MCF 10A (cell line): Measurements from ENCODE around the gene HPCAL4. TPM values are rescaled to one million over a fixed set of nuclear protein-coding genes. Genes with fewer than 3 reads are reported as not detected.

Source experiments
- BruUV-seq: library from RNA; stranded (reverse); fragments of 400-500 nt; replicated peaks from 2 replicates; lab custom pipeline; 2021; lab: Mats Ljungman, UMichigan
- CTCF ChIA-PET: fragments of 300-600 bp; sonication (Branson Sonifier 250); formaldehyde crosslinking; extraction: SDS; loops from one replicate; lab custom pipeline; 2021; ENCODE audit warnings: antibody characterized with exemption, inconsistent platforms; lab: Yijun Ruan, JAX
- POLR2A ChIA-PET: fragments of 300-600, 350-650 bp; sonication (Branson Sonifier 250); formaldehyde crosslinking; extraction: SDS; loops from one replicate; lab custom pipeline; 2020; ENCODE audit warnings: antibody characterized with exemption, inconsistent platforms; lab: Yijun Ruan, JAX
- DNase-seq: peaks from one replicate; pipeline ENCODE4 v3.0.0-alpha.2; 2018; ENCODE audit not compliant: unreplicated experiment
- H3K27ac Mint-ChIP-seq: one replicate; pipeline ENCODE4 v1.8.0; 2022; ENCODE audit warnings: mild to moderate bottlenecking, low read depth, mixed read lengths; ENCODE audit not compliant: unreplicated experiment
- H3K27me3 Mint-ChIP-seq: one replicate; pipeline ENCODE4 v1.8.0; 2022; ENCODE audit warnings: mixed read lengths; ENCODE audit not compliant: insufficient read depth, unreplicated experiment
- H3K36me3 Mint-ChIP-seq: one replicate; pipeline ENCODE4 v1.8.0; 2022; ENCODE audit warnings: mild to moderate bottlenecking, moderate library complexity, mixed read lengths; ENCODE audit not compliant: insufficient read depth, unreplicated experiment
- H3K4me1 Mint-ChIP-seq: one replicate; pipeline ENCODE4 v1.8.0; 2022; ENCODE audit warnings: mixed read lengths; ENCODE audit not compliant: insufficient read depth, unreplicated experiment
- H3K4me3 Mint-ChIP-seq: one replicate; pipeline ENCODE4 v1.8.0; 2022; ENCODE audit warnings: mild to moderate bottlenecking, moderate library complexity, mixed read lengths; ENCODE audit not compliant: unreplicated experiment
- H3K9me3 Mint-ChIP-seq: one replicate; pipeline ENCODE4 v1.8.0; 2022; ENCODE audit warnings: mixed read lengths; ENCODE audit not compliant: unreplicated experiment
- intact Hi-C: fragments of 100-400 bp; cut with micrococcal nuclease; formaldehyde crosslinking; loops from 2 replicates; pipeline ENCODE4 v1.14.1; 2022
- total RNA-seq: library from RNA; stranded (reverse); gene quantifications from 2 replicates; pipeline ENCODE4 v1.2.3, GENCODE V29; 2022
- TF ChIP-seq, protein P1 (sequence below): fragments of 200-600 bp; IDR thresholded peaks from one replicate; pipeline ENCODE4 v1.8.0; 2022; ENCODE audit warnings: antibody characterized with exemption, mild to moderate bottlenecking; ENCODE audit not compliant: unreplicated experiment

The HPCAL4 gene
- total RNA-seq, 1 experiment from 2014 or later = not detected

DNA sequence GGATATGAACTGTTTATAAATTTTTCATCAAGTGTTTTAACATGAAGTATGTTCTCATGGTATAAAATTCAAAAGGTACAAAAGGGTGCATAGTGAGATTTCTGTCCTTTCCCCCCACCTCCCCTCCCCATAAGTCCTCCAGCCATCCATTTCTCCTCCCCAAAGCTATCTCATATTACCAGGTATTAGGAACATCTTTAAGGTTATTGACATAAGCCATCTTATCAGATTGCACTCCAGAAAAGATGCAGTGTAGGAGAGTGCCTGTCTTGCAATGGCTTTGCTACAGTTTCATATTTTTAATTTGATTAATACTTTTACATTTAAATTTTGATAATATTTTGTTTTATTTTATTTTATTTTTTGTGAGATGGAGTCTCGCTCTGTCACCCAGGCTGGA is 13.5 kb upstream of the HPCAL4 start:
- H3K27me3 Mint-ChIP-seq = peaks cover 1% of the 10 kb centered on the region
- TF ChIP-seq, protein P1, sequence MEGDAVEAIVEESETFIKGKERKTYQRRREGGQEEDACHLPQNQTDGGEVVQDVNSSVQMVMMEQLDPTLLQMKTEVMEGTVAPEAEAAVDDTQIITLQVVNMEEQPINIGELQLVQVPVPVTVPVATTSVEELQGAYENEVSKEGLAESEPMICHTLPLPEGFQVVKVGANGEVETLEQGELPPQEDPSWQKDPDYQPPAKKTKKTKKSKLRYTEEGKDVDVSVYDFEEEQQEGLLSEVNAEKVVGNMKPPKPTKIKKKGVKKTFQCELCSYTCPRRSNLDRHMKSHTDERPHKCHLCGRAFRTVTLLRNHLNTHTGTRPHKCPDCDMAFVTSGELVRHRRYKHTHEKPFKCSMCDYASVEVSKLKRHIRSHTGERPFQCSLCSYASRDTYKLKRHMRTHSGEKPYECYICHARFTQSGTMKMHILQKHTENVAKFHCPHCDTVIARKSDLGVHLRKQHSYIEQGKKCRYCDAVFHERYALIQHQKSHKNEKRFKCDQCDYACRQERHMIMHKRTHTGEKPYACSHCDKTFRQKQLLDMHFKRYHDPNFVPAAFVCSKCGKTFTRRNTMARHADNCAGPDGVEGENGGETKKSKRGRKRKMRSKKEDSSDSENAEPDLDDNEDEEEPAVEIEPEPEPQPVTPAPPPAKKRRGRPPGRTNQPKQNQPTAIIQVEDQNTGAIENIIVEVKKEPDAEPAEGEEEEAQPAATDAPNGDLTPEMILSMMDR = no peak
- intact Hi-C loops = no loop called here
- no peak for DNase-seq
- no TSS peak for BruUV-seq
- H3K36me3 Mint-ChIP-seq = no peaks in the 10 kb centered on the region
- peaks cover 17% of the 10 kb centered on the region for H3K4me1 Mint-ChIP-seq
- ChIA-PET CTCF (interaction anchor here (0.6 kb wide), 1 partner anchor 87 kb away, joined by 3 read pairs; no protein-coding TSS in a partner anchor), POLR2A (no interaction called here)
- H3K9me3 Mint-ChIP-seq = no peaks in the 10 kb centered on the region
- no peak overlapping the region for H3K27ac Mint-ChIP-seq
- H3K4me3 Mint-ChIP-seq = no peak overlapping the region

DNA sequence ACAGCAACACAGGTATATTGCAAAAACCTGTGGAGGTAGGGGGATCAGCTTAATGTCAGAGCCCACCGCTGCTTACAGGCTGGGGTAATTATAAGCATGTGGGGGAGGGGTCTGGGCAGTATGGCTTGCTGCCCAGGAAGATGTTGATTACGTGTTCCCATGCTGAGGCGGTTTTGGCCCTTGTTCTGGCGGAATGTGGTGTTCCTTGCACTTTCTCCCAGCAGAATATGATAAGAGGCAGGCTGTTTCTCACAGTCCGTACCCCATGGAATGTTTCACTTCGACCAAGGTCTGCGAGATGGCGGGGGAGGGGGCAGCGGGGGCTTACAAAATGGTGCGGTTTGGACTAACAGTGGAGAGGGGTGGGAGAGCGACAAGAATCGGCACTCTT is 9.8 kb upstream of the HPCAL4 start:
- H3K9me3 Mint-ChIP-seq = no peaks in the 10 kb centered on the region
- peaks cover 38% of the 10 kb centered on the region for H3K27me3 Mint-ChIP-seq
- peaks cover 17% of the 10 kb centered on the region for H3K4me1 Mint-ChIP-seq
- TF ChIP-seq, protein P1 = no peak
- ChIA-PET POLR2A (interaction anchor here (0.5 to 0.6 kb wide), 2 partner anchors 33 to 363 kb away, joined by 3 read pairs; no protein-coding TSS in a partner anchor), CTCF (interaction anchor here (0.7 to 1.0 kb wide), 2 partner anchors 49 to 486 kb away, joined by 3 to 4 read pairs; no protein-coding TSS in a partner anchor)
- no peak overlapping the region for H3K27ac Mint-ChIP-seq
- no peak overlapping the region for H3K4me3 Mint-ChIP-seq
- intact Hi-C loops = no loop called here
- H3K36me3 Mint-ChIP-seq = peaks cover 6% of the 10 kb centered on the region
- DNase-seq = no peak
- no TSS peak for BruUV-seq

DNA sequence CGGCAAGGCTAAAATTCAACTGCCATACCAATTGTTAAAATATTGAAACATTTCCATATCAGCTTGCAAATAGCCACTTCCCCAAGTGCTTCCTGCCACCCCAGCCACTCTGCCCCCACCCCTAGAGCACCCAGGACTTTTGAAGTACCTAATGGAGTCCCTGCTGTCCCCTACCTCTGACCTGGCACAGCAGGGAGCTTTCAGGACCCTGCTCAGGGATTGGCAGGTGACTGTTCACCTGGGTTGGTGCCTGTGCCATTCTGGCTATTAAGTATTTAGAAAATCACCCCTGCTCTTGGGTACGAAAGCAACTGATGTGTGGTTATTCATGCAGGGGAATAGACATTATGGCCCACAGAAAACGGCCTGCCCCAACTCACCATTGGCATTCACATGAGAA is 9.1 kb upstream of the HPCAL4 start:
- BruUV-seq = no TSS peak
- TF ChIP-seq, protein P1 = no peak
- no peaks in the 10 kb centered on the region for H3K9me3 Mint-ChIP-seq
- H3K4me1 Mint-ChIP-seq = peaks cover 17% of the 10 kb centered on the region
- intact Hi-C loops = no loop called here
- H3K27me3 Mint-ChIP-seq = peaks cover 44% of the 10 kb centered on the region
- ChIA-PET CTCF (interaction anchor here (0.7 to 1.0 kb wide), 2 partner anchors 48 to 485 kb away, joined by 3 to 4 read pairs; no protein-coding TSS in a partner anchor), POLR2A (no interaction called here)
- H3K36me3 Mint-ChIP-seq = peaks cover 6% of the 10 kb centered on the region
- H3K27ac Mint-ChIP-seq = no peak overlapping the region
- no peak overlapping the region for H3K4me3 Mint-ChIP-seq
- no peak for DNase-seq

DNA sequence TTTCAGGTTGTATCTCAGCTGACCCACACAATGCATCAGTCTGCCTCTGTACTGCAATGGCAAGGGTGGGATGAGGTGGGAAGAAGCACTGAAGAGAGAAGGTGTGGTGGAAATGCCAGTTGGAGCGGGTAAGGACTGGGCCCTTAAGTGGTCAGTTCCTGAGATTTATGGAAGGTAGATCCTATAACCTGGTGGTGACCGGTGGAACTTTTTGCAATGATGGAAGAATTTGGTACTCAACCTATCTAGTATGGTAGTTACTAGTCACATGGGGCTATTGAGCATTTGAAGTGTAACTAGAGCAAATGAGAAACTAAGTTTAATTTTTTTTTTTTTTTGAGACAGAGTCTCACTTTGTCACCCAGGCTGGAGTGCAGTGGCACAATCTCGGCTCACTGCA is 8.2 kb upstream of the HPCAL4 start:
- H3K36me3 Mint-ChIP-seq = peaks cover 6% of the 10 kb centered on the region
- H3K9me3 Mint-ChIP-seq = no peaks in the 10 kb centered on the region
- H3K27me3 Mint-ChIP-seq = peaks cover 53% of the 10 kb centered on the region
- TF ChIP-seq, protein P1 = no peak
- no peak overlapping the region for H3K27ac Mint-ChIP-seq
- no peak for DNase-seq
- peaks cover 17% of the 10 kb centered on the region for H3K4me1 Mint-ChIP-seq
- intact Hi-C loops = no loop called here
- BruUV-seq = no TSS peak
- ChIA-PET CTCF (interaction anchor here (0.6 kb wide), 1 partner anchor 26 kb away, joined by 4 read pairs; no protein-coding TSS in a partner anchor), POLR2A (no interaction called here)
- H3K4me3 Mint-ChIP-seq = no peak overlapping the region
